MG63 (cell line): ENCODE results near the gene PTGES2. TPM values are rescaled to one million over a fixed set of nuclear protein-coding genes. Genes with fewer than 3 reads are reported as not detected.

Source experiments
- DNase-seq: peaks from one replicate; pipeline ENCODE4 v3.0.0-alpha.2; 2020
- H3K27me3 ChIP-seq: fragments of 250-450 bp; sonication (Bioruptor Pico); 2 replicates; pipeline ENCODE4 v1.5.1; 2020; ENCODE audit warnings: mild to moderate bottlenecking, moderate library complexity
- H3K36me3 ChIP-seq: fragments of 250-450 bp; sonication (Bioruptor Pico); 2 replicates; pipeline ENCODE4 v1.5.1; 2020; ENCODE audit warnings: mild to moderate bottlenecking, moderate library complexity
- H3K4me3 ChIP-seq: fragments of 250-450 bp; sonication (Bioruptor Pico); 2 replicates; pipeline ENCODE4 v1.5.1; 2020; ENCODE audit warnings: mild to moderate bottlenecking, moderate library complexity
- H3K9me3 ChIP-seq: fragments of 250-450 bp; sonication (Bioruptor Pico); 2 replicates; pipeline ENCODE4 v1.5.1; 2020; ENCODE audit warnings: mild to moderate bottlenecking, moderate library complexity
- total RNA-seq: library from RNA; depleted of rRNA; stranded (reverse); fragments of >200 nt; shearing (Covaris generic); gene quantifications from 2 replicates; pipeline ENCODE4 v1.2.3, GENCODE V29; 2014; ENCODE audit warnings: low replicate concordance; rRNA removed

PTGES2 gene
- total RNA-seq = 114 and 120 TPM in 2 replicates

DNA sequence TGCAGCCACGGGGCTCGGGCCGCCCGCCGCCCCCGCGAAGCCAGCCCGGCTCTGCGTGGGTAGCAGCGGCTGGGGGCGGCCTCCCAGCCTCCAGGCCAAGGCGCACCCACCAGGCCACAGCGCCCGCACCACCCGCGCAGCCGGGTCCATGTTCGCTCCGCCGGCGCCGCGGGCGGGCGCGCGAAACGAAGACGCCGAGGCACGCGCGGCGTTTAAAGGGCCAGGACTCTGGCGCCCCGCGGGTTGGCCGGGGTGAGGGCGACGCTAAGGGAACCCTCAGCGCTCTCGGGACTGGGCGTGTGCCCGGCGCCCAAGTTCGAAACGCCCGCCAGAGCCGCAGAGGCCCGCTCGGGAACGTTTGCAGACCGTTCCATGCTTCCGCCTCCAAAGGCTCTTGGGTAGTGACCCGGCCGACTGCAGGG, at the start of gene PTGES2:
Gene PTGES2 (minus strand): TSS at position 162 of the 422 bp plus-strand sequence. CDS start 12 bp downstream, at position 150.
- Histone ChIP-seq H3K9me3 (no peaks in the 10 kb centered on the region), H3K27me3 (no peaks in the 10 kb centered on the region), H3K4me3 (peak within 1 kb of the TSS; percentile 81), H3K36me3 (peaks cover 17% of the 10 kb centered on the region)
- peak; percentile 89 for DNase-seq

DNA sequence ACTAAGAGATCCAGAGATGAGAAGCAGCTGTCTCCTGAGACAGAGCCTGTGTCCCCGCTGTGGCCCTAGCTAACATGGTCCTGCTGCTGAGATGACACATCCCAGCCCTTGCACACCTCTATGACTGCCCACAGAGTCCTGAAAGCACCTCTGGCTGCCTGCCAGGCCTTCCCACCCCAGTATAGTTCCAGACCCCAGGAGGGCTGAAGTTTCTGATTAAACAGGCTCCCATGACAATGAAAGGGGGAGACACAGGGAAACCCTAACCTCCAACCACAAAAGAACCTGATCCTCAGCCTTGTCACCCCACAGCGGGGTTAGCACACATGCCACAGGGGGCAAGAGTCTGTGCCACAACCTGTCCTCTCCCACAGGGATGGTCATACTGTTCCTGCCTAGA, 48.2 kb upstream of the PTGES2 start:
- peaks cover 46% of the 10 kb centered on the region for H3K36me3 ChIP-seq
- no peak for DNase-seq
- no peak overlapping the region for H3K4me3 ChIP-seq
- H3K9me3 ChIP-seq = no peaks in the 10 kb centered on the region
- H3K27me3 ChIP-seq = no peaks in the 10 kb centered on the region

DNA sequence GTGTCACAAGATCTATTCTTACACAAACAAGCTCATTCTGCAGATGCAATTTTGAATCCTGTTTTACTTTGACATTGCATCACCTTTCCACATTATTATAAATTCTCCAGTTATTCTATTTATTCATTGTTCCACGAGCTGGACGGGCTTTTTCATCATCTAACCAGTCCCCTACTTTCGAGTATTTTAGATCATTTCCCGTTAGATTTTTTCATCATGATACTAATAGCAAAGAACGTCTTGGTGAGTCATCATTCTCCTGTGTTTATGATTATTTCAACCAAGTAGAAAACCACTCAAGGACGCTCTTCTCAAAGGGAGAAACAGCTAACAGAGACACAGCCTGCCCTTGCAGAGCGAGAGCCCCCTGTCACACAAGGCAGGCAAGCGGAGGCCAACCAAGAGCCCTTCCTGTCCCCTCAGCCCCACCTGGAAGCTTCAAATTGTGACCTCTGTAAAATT, 47.6 kb upstream of the PTGES2 start:
- H3K4me3 ChIP-seq = no peak overlapping the region
- no peak for DNase-seq
- H3K27me3 ChIP-seq = no peaks in the 10 kb centered on the region
- peaks cover 44% of the 10 kb centered on the region for H3K36me3 ChIP-seq
- no peaks in the 10 kb centered on the region for H3K9me3 ChIP-seq

DNA sequence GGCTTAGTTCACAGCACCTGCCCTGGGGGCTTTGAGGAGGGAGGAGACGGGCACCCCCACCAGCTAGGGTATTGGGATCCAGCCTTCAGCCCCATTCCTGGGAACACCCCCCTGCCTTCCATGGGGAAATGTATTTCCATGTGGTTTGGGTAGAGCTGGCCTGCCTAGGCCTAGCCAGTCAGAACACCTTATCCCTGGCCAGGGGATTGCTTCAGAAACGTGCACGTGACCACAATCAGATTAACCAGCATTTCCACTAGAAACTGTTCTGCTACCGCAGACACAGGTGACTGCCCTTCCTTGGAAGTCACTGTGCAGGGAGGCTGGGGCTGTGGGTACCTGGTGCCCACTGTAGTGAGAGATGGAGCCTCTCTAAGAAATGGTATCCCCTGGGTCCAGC, 46.5 kb upstream of the PTGES2 start:
- DNase-seq = no peak
- peaks cover 42% of the 10 kb centered on the region for H3K36me3 ChIP-seq
- no peaks in the 10 kb centered on the region for H3K9me3 ChIP-seq
- no peaks in the 10 kb centered on the region for H3K27me3 ChIP-seq
- H3K4me3 ChIP-seq = no peak overlapping the region

DNA sequence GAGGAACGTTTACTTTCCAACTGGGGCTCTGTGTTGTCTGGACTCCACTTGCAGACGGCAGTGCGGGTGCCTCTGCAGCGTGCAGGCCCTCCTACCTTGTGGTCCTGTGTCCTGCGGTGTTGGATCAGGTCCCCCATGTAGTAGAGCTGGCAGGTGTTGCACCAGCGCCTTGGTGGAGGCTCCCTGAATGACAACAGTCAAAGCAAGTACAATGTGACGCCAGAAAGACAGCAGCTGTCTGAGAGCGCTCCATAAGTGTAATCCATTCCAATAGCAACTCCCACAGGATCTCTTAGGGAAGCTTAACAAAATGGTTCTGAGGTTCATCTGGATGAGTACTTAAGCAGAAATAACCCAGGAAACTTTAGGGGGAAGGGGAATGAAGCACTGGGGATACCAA, 42.4 kb upstream of the PTGES2 start:
- DNase-seq = no peak
- Histone ChIP-seq H3K27me3 (no peaks in the 10 kb centered on the region), H3K36me3 (peaks cover 41% of the 10 kb centered on the region), H3K4me3 (no peak overlapping the region), H3K9me3 (no peaks in the 10 kb centered on the region)

GRCh38 chr9:128169492-128169891, 42.0 kb upstream of the PTGES2 start:
- Histone ChIP-seq H3K36me3 (peaks cover 42% of the 10 kb centered on the region), H3K9me3 (no peaks in the 10 kb centered on the region), H3K4me3 (no peak overlapping the region), H3K27me3 (no peaks in the 10 kb centered on the region)
- DNase-seq = no peak

- H3K9me3 ChIP-seq = no peaks in the 10 kb centered on the region
- H3K36me3 ChIP-seq = peaks cover 49% of the 10 kb centered on the region
- no peak overlapping the region for H3K4me3 ChIP-seq
- H3K27me3 ChIP-seq = no peaks in the 10 kb centered on the region
- DNase-seq = no peak
Measured at GRCh38 chr9:128168731-128169308, 41.3 kb upstream of the PTGES2 start.

GRCh38 chr9:128167209-128167608, 39.7 kb upstream of the PTGES2 start:
- Histone ChIP-seq H3K4me3 (no peak overlapping the region), H3K9me3 (no peaks in the 10 kb centered on the region), H3K27me3 (no peaks in the 10 kb centered on the region), H3K36me3 (peaks cover 61% of the 10 kb centered on the region)
- no peak for DNase-seq

DNA sequence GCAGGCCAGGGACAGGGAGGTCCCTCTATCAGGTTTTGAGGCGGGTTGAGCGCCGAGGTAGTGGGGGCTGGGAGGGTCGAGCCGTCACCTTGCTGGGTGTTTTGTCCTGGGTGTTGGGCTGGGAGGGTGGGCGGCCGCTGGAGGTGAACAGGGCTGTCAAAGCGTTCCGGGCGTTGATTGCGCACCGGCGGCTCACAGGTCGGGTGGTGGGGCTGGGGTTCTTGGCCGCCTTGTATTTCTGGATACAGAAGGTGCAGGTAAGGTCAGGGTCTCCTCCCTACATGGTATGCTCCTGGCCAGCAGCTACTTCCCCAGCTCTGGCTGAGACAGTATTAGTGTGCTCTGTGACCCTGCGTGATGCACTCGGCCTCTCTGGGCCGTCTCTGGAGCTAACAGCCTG, 38.6 kb upstream of the PTGES2 start:
- H3K36me3 ChIP-seq = peaks cover 63% of the 10 kb centered on the region
- DNase-seq = no peak
- no peak overlapping the region for H3K4me3 ChIP-seq

GRCh38 chr9:128164307-128164885, 36.9 kb upstream of the PTGES2 start:
- Histone ChIP-seq H3K9me3 (no peaks in the 10 kb centered on the region), H3K36me3 (peaks cover 49% of the 10 kb centered on the region), H3K27me3 (no peaks in the 10 kb centered on the region), H3K4me3 (no peak overlapping the region)
- no peak for DNase-seq

More for the DNA sequence above, 38.6 kb upstream of the PTGES2 start:
- Histone ChIP-seq H3K9me3 (no peaks in the 10 kb centered on the region), H3K27me3 (no peaks in the 10 kb centered on the region)

DNA sequence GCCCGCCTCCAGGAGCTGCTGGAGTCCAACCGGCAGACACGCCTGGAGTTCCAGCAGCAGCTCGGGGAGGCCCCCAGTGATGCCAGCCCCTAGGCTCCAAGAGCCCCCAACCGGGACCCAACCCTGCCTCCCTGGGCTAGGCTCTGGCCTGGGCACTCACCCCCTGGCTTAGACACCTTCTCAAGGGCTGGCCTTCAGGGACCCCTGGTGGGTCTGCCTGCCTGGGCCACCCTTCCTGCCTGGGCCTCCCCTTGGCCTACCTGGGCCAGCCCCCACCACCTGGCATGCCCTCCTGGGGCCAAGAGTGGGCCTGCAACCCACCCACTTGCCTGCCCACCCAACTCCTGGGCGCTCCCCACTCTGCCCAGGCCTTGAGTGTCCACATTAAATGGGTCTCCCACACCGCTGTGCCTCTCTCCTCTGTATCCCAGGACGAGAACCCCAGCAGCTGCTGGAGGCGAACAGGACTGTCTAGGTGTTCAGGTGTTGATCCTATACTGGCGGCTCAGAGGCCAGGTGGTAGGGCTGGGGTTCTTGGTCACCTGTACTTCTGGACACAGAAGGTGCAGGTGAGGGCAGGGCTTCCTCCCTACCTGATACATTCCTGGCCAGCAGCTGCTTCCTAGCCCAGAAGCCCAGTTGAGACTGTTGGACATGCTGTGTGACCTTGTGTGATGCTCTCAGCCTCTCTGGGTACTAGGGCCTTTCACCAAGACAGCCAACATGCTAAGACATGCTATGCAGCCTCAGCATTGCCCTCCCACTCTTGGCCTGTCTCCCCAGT, 36.2 kb upstream of the PTGES2 start:
- no peak overlapping the region for H3K4me3 ChIP-seq
- H3K27me3 ChIP-seq = no peaks in the 10 kb centered on the region
- H3K9me3 ChIP-seq = no peaks in the 10 kb centered on the region
- H3K36me3 ChIP-seq = peaks cover 45% of the 10 kb centered on the region
- DNase-seq = no peak

DNA sequence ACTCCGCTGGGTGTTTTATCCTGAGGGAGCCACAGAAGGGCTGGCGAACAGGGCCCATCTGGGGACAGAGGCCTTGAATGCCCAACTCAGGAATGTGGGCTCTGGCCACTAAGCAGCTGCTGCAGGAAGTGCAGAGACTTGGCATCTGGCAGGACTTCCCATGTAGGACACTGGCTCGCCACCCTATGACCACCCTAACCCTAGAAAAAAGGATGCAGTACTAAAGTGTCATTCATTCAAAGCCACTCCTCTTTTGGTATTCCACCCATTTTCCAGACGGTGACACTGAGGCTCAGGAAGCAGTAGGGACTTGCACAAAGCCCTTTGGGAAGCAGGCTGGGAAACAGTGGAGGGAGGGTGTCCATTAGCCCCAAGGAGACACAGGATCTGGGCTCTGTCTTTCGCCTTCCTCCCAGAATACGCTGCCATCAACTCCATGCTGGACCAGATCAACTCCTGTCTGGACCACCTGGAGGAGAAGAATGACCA, 35.5 kb upstream of the PTGES2 start:
- Histone ChIP-seq H3K27me3 (no peaks in the 10 kb centered on the region), H3K36me3 (peaks cover 41% of the 10 kb centered on the region), H3K4me3 (no peak overlapping the region), H3K9me3 (no peaks in the 10 kb centered on the region)
- no peak for DNase-seq

- Histone ChIP-seq H3K9me3 (no peaks in the 10 kb centered on the region), H3K36me3 (peaks cover 34% of the 10 kb centered on the region), H3K27me3 (no peaks in the 10 kb centered on the region), H3K4me3 (no peak overlapping the region)
- peak; percentile 72 for DNase-seq
Measured at GRCh38 chr9:128162215-128163026, 34.9 kb upstream of the PTGES2 start.

DNA sequence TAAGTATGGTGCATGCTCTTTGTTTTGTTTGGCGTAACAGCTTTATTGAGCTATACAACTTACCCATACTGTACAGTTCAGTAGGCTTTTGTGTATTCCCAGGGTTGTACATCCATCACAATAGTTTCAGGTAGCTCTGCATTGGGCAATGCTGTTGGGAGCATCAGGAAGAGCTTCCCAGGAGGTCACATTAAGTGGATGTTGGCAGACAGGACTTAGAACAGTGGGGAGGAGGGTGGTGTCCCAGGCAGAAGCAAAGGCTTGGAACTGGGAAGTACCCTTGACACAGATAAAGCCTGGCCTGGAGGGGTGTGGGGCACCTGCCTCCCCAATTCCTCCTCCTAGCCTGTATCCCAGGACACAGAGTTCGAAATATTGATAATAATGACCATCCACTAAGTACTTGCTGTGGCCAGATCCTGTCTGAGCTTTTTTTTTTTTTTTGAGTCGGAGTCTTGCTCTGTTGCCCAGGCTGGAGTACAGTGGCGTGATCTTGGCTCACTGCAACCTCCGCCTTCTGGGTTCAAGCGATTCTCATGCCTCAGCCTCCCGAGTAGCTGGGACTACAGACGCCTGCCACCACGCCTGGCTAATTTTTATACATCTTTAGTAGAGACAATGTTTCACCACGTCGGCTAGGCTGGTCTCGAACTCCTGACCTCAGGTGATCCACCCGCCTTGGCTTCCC, 33.8 kb upstream of the PTGES2 start:
- no peak overlapping the region for H3K4me3 ChIP-seq
- H3K36me3 ChIP-seq = peaks cover 30% of the 10 kb centered on the region
- DNase-seq = no peak
- no peaks in the 10 kb centered on the region for H3K9me3 ChIP-seq
- no peaks in the 10 kb centered on the region for H3K27me3 ChIP-seq

DNA sequence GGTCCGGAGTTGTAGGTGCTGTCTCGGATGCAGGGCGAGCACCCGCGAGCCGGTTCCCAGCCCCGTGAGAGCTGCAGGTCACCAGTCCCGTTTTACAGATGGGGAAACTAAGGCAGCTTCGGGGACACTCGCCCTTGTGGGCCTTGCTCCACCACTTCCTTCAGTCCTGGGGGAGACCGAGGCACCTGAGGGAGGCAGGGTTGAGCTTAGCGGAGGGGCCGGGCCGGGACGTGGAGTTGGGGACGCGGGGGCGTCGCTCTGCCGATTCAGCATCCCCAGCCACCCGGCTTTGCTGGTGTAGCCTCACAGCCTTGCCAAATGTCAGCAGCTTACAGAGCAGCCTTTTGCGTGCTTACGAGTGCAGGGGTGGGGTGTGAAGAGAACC, 33.1 kb upstream of the PTGES2 start:
- Histone ChIP-seq H3K9me3 (no peaks in the 10 kb centered on the region), H3K36me3 (peaks cover 27% of the 10 kb centered on the region), H3K4me3 (peak overlapping the region; percentile 92), H3K27me3 (no peaks in the 10 kb centered on the region)
- peak; percentile 21 for DNase-seq
